ENCODE measurements around the gene CFAP54.

Gene CFAP54

DNA sequence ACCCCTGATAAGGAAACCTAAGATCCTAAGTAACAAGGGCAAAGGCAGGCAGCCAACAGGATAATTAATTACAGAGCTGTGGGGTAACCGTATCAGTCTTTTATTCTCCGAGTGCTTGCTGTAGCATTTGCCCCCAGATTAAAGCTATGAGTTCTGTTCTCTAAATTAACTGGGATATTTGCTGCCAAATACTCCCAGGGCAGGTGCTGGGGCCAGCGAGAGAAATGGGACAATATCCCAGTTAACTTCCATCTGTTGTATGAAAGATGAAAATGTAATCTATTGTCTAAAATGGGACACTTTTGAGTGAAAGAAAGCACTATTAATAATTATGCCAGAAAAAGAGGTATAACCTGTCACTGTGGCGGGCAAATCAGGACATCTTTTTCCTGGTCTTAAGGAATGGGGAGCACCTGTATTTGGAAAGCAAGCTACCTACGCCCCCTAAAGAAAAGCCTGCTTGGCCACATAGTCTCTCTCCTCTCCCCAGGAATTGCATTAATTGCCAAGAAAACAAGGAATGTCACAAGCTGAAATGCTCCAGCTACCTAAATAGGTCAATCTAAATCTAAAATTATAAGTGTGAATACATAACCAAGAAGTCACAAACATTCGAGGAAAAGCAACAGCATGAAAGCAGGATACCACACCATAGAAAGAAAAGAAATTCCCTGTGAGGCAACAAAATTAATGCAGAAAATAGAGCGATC is 26.7 kb upstream of the CFAP54 start:
- no peak for DNase-seq (ENCODE audit: low read depth)
- no peak overlapping the region for H3K4me3 ChIP-seq (ENCODE audit: low read depth, low read length)
- TF ChIP-seq, protein P1, sequence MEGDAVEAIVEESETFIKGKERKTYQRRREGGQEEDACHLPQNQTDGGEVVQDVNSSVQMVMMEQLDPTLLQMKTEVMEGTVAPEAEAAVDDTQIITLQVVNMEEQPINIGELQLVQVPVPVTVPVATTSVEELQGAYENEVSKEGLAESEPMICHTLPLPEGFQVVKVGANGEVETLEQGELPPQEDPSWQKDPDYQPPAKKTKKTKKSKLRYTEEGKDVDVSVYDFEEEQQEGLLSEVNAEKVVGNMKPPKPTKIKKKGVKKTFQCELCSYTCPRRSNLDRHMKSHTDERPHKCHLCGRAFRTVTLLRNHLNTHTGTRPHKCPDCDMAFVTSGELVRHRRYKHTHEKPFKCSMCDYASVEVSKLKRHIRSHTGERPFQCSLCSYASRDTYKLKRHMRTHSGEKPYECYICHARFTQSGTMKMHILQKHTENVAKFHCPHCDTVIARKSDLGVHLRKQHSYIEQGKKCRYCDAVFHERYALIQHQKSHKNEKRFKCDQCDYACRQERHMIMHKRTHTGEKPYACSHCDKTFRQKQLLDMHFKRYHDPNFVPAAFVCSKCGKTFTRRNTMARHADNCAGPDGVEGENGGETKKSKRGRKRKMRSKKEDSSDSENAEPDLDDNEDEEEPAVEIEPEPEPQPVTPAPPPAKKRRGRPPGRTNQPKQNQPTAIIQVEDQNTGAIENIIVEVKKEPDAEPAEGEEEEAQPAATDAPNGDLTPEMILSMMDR (IDR thresholded peaks at IDR 0.05; ENCODE audit: low read depth, low read length), result no peak
- TF ChIP-seq MYC (IDR thresholded peaks at IDR 0.05; ENCODE audit: low read depth, low read length) (no peak), POLR2A (IDR thresholded peaks at IDR 0.05; ENCODE audit: extremely low read depth, insufficient read length) (no peak)
- TF ChIP-seq, protein P2, sequence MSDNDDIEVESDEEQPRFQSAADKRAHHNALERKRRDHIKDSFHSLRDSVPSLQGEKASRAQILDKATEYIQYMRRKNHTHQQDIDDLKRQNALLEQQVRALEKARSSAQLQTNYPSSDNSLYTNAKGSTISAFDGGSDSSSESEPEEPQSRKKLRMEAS (IDR thresholded peaks at IDR 0.05; ENCODE audit: low read depth, low read length), result no peak

DNA sequence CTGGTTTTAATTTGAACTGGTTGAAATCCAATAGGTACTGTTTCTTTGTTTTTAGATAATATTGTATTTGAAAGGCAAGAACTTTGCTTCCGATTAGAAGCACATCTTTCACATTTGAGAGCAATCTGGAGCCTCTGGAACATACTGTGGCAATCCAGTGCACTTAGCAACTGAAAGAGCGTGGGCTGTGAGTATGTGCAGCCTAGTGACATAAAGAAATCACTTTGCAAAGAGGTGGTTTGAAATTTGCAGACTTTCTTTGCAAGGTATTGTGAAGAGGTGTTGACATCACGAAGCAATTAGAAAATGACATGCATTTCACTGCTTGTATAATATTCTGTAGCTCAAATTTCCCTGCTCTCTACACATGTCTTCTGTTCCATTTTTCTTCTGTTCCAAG is 23.5 kb upstream of the CFAP54 start:
- no peak overlapping the region for H3K4me3 ChIP-seq (ENCODE audit: low read depth, low read length)
- no peak for DNase-seq (ENCODE audit: low read depth)

DNA sequence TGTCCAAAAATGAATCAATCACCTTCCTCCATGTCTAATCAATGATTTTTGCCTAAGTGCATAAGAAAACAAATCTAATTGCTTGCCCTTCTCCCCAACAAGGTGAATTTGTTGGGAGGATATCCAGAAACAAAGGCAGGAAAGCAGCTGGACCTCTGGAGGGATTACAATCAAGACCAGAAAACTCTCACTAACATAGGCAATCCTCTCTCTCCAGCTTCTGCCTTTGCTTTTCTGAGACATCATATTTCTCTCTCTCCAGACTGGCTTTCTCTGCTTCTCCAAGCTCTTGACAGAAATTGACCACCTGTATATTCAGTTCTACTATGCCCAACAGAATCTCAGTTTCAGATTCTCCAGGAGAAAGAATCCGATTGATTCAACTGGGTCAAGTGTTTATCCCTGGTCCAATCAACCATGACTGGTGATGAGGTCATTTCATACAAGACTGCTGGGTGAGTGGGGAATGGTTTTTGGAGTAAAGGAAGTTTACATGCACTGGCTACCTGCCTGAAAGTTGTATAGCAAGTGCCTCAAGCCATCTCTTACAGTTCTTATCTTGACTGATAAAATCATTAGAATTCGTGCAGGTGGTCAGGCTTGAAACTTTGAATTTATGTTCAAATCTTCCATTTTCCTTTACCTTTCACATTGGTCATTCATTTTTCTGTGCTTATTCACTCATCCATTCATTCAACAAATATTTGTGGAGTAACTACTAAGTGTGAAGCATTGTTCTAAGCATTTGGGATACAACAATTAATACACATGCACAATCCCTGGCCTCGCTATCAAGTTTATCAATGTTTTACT is 22.2 kb upstream of the CFAP54 start:
- no peak for TF ChIP-seq POLR2A (IDR thresholded peaks at IDR 0.05; ENCODE audit: extremely low read depth, insufficient read length)
- H3K4me3 ChIP-seq (ENCODE audit: low read depth, low read length), result no peak overlapping the region
- no peak for DNase-seq (ENCODE audit: low read depth)

More for the DNA sequence above, 23.5 kb upstream of the CFAP54 start:
- no peak for TF ChIP-seq POLR2A (IDR thresholded peaks at IDR 0.05; ENCODE audit: extremely low read depth, insufficient read length)
- no peak for TF ChIP-seq MYC (IDR thresholded peaks at IDR 0.05; ENCODE audit: low read depth, low read length)
- TF ChIP-seq, protein P1 (IDR thresholded peaks at IDR 0.05; ENCODE audit: low read depth, low read length), result no peak
- TF ChIP-seq, protein P2 (IDR thresholded peaks at IDR 0.05; ENCODE audit: low read depth, low read length), result no peak

DNA sequence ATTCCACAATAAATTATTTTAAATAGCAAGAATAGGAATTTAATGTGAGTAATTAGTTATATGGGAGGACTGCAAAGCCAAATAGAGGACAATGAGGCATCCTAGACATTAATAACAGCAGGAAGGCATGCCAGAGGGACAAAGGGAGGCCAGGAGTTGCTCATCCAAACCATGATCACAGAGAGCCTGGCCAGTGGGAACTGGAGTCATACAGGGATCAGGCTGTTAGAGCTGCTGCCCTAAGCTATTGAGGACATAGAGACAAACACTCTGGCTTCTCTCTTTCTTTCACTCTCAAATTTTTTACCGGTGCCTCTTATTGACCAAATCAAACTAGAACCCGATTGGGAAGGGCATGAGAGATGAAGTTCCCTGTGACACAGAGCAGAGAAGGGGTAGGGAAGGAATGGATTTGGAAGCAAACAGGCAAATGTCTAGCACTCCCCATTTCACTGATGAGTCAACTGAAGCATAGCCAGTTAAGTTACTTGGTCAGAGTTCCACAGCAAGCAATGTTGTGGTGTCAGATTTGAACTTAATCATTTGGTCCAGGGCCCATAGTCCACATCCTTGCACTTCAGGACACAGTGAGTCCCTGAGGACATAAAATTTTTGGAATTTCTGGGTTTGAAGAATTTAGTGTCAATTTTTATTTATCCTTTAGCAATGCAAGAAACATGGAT is 17.9 kb upstream of the CFAP54 start:
- no peak overlapping the region for H3K4me3 ChIP-seq (ENCODE audit: low read depth, low read length)
- TF ChIP-seq, protein P2 (IDR thresholded peaks at IDR 0.05; ENCODE audit: low read depth, low read length), result no peak
- TF ChIP-seq, protein P1 (IDR thresholded peaks at IDR 0.05; ENCODE audit: low read depth, low read length), result no peak
- no peak for TF ChIP-seq POLR2A (IDR thresholded peaks at IDR 0.05; ENCODE audit: extremely low read depth, insufficient read length)
- no peak for TF ChIP-seq MYC (IDR thresholded peaks at IDR 0.05; ENCODE audit: low read depth, low read length)
- DNase-seq (ENCODE audit: low read depth), result no peak

DNA sequence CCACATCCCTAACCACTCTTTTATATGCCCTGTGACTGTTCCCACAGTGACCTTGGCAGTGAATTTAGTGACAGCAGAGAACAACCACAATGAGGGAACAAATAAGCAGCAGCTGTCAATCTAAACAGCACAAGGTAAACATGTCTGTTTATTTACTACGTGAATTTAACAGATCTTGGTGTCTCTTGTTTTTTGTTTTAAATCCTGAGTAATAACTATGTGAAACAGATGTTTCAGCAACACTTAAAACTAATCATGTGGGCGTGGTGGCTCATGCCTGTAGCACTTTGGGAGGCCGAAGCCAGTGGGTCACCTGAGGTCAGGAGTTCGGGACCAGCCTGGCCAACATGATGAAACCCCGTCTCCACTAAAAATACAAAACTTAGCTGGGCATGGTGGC is 17.0 kb upstream of the CFAP54 start:
- H3K4me3 ChIP-seq (ENCODE audit: low read depth, low read length), result no peak overlapping the region
- TF ChIP-seq MYC (IDR thresholded peaks at IDR 0.05; ENCODE audit: low read depth, low read length) (no peak), POLR2A (IDR thresholded peaks at IDR 0.05; ENCODE audit: extremely low read depth, insufficient read length) (no peak)
- DNase-seq (ENCODE audit: low read depth), result no peak

DNA sequence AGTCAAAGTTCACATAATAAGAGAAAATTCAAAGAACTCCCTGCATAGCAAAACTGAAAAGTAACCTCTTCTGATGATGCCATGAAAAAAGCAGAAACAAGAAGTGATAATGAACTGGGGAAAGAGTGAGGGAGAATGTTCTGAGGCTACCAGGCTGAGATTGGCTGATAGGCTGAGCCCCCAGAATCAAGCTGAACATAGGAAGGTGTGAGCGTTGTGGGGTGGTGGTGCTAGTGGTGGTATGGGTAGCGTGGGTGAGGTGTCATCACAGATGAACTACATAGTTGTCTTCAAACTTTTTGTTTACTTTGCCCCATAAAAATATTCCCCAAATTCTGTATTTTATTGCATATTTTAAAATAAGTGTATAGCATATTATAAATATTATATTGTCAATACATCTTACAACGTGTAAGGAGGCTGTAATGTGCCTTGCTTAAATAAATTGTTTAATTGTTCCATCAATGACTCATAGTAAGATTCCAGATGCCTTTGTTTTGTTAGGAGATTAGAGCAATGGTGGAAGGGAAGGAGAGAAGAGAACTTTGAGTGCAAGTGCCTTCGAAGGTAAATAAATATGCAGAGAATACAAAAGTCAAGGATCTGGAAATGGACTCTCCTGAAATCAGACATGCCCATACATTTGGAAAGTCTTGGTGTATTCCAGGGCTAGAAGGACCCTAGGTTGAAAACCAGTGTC is 15.8 kb upstream of the CFAP54 start:
- no peak overlapping the region for H3K4me3 ChIP-seq (ENCODE audit: low read depth, low read length)
- TF ChIP-seq, protein P2 (IDR thresholded peaks at IDR 0.05; ENCODE audit: low read depth, low read length), result no peak
- TF ChIP-seq, protein P1 (IDR thresholded peaks at IDR 0.05; ENCODE audit: low read depth, low read length), result no peak
- TF ChIP-seq MYC (IDR thresholded peaks at IDR 0.05; ENCODE audit: low read depth, low read length), result no peak
- TF ChIP-seq POLR2A (IDR thresholded peaks at IDR 0.05; ENCODE audit: extremely low read depth, insufficient read length), result no peak
- DNase-seq (ENCODE audit: low read depth), result no peak
